IMR-90 (cell line): ENCODE results near the gene KRT8.

ENCODE experiments used
- CEBPB ChIP-seq: IDR thresholded peaks from 2 replicates; pipeline ENCODE4 v1.6.1; 2012; ENCODE audit warnings: low read depth, low read length, improper control_type of control experiment
- FOS ChIP-seq: fragments of 150-350 bp; IDR thresholded peaks from 2 replicates; pipeline ENCODE4 v1.6.1; 2016; ENCODE audit warnings: low read depth, low read length
- MAZ ChIP-seq: IDR thresholded peaks from 2 replicates; pipeline ENCODE4 v1.6.1; 2012; ENCODE audit warnings: low read depth, mild to moderate bottlenecking, low read length, improper control_type of control experiment, moderate library complexity, borderline replicate concordance
- POLR2A ChIP-seq: IDR thresholded peaks from 2 replicates; pipeline ENCODE4 v1.6.1; 2012; ENCODE audit warnings: mild to moderate bottlenecking, low read depth, low read length
- TF ChIP-seq, protein P1 (sequence below): conservative IDR thresholded peaks from 2 replicates; pipeline ENCODE4 v1.5.1; 2012; ENCODE audit warnings: mild to moderate bottlenecking, low read depth, low read length, improper control_type of control experiment
- TF ChIP-seq, protein P2 (sequence below): fragments of 150-350 bp; IDR thresholded peaks from 2 replicates; pipeline ENCODE4 v1.6.1; 2016; ENCODE audit warnings: low read depth, mild to moderate bottlenecking, low read length, moderate library complexity, borderline replicate concordance

DNA sequence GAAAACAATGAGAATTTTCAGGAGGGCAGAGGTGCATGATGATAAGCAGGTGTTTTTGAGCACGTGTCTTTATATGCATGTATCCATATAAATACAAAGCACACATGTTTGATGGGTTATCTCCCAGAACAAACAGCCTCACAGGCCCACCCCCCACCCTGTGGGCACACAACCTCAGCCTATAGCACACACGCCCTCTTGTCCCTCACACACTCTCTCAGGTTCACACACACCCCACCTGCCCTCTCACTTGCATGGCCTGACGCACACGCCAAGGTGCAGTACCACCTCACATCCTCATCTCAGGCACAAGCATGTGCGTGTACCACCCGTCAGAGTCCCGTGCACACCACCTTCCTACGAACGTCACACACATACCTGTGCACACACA, 8.6 kb upstream of the KRT8 start:
- TF ChIP-seq, protein P1, sequence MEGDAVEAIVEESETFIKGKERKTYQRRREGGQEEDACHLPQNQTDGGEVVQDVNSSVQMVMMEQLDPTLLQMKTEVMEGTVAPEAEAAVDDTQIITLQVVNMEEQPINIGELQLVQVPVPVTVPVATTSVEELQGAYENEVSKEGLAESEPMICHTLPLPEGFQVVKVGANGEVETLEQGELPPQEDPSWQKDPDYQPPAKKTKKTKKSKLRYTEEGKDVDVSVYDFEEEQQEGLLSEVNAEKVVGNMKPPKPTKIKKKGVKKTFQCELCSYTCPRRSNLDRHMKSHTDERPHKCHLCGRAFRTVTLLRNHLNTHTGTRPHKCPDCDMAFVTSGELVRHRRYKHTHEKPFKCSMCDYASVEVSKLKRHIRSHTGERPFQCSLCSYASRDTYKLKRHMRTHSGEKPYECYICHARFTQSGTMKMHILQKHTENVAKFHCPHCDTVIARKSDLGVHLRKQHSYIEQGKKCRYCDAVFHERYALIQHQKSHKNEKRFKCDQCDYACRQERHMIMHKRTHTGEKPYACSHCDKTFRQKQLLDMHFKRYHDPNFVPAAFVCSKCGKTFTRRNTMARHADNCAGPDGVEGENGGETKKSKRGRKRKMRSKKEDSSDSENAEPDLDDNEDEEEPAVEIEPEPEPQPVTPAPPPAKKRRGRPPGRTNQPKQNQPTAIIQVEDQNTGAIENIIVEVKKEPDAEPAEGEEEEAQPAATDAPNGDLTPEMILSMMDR: no peak
- TF ChIP-seq MAZ (no peak), FOS (no peak), CEBPB (no peak), POLR2A (no peak)
- TF ChIP-seq, protein P2, sequence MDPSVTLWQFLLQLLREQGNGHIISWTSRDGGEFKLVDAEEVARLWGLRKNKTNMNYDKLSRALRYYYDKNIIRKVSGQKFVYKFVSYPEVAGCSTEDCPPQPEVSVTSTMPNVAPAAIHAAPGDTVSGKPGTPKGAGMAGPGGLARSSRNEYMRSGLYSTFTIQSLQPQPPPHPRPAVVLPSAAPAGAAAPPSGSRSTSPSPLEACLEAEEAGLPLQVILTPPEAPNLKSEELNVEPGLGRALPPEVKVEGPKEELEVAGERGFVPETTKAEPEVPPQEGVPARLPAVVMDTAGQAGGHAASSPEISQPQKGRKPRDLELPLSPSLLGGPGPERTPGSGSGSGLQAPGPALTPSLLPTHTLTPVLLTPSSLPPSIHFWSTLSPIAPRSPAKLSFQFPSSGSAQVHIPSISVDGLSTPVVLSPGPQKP: no peak
